Neural progenitor cell (in vitro differentiated cells): ENCODE data around the gene NDUFS2.
"Not testable (repeated sequence)": the region's sequence is repeated elsewhere in the genome, so short reads cannot be mapped to it uniquely, and the experiment has no call there.

Experiments
- EZH2 ChIP-seq: fragments of 200-600 bp; sonication (generic); IDR thresholded peaks from 2 replicates; pipeline ENCODE4 v1.6.1; 2017; ENCODE audit warnings: antibody characterized with exemption, mild to moderate bottlenecking, moderate library complexity
- EZH2phosphoT487 ChIP-seq: fragments of 200-600 bp; sonication (generic); IDR thresholded peaks from 2 replicates; pipeline ENCODE4 v1.6.1; 2017; ENCODE audit warnings: antibody characterized with exemption
- TF ChIP-seq, protein P1 (sequence below): fragments of 200-600 bp; sonication (generic); IDR thresholded peaks from 2 replicates; pipeline ENCODE4 v1.5.1; 2017; ENCODE audit warnings: antibody characterized with exemption, mild to moderate bottlenecking

DNA sequence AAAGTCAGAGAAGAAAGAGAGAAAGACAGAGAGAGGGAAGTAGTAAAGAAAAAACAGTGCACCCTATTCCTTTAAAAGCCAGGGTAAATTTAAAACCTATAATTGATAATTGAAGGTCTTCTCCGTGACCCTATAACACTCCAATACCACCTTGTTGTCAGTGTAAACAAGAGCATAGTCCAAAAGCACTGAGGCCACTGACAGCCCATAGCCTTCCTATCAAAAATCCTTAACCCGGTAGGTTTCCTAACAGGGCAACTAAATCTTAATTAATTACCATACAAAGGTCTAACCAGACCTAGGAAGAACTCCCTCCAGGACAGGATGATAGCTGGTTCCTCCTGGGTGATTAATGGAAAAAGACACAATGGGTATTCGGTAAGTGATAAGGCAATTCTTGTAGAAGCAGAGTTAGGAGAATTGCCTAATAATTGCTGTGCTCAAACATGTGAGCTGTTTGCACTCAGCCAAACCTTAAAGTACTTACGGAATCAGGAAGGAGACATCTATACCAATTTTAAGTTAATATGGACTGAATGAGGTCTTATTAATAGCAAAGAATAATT lies 53.9 kb downstream of the NDUFS2 start:
- TF ChIP-seq, protein P1, sequence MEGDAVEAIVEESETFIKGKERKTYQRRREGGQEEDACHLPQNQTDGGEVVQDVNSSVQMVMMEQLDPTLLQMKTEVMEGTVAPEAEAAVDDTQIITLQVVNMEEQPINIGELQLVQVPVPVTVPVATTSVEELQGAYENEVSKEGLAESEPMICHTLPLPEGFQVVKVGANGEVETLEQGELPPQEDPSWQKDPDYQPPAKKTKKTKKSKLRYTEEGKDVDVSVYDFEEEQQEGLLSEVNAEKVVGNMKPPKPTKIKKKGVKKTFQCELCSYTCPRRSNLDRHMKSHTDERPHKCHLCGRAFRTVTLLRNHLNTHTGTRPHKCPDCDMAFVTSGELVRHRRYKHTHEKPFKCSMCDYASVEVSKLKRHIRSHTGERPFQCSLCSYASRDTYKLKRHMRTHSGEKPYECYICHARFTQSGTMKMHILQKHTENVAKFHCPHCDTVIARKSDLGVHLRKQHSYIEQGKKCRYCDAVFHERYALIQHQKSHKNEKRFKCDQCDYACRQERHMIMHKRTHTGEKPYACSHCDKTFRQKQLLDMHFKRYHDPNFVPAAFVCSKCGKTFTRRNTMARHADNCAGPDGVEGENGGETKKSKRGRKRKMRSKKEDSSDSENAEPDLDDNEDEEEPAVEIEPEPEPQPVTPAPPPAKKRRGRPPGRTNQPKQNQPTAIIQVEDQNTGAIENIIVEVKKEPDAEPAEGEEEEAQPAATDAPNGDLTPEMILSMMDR = not testable (repeated sequence)
- not testable (repeated sequence) for TF ChIP-seq EZH2phosphoT487, EZH2
